Right atrium auricular region (tissue), 2 donors: ENCODE data around the gene ZNF280D. TPM values are rescaled to one million over a fixed set of nuclear protein-coding genes. Genes with fewer than 3 reads are reported as not detected.

ENCODE experiments used
- DNase-seq: peaks from one replicate; pipeline ENCODE4 v3.0.0-alpha.2; 2019; ENCODE audit warnings: low spot score
- H3K27ac ChIP-seq, 2 donors: fragments of 200-600 bp; sonication (generic); 1 replicate in 1 of 2; 2 replicates in 1 of 2; pipeline ENCODE4 v1.5.1; 2016 to 2019
- H3K27me3 ChIP-seq, 2 donors: fragments of 200-600 bp; sonication (generic); one replicate each; pipeline versions ENCODE4 v1.5.1 to v1.6.0; 2017 to 2019
- H3K36me3 ChIP-seq: fragments of 200-600 bp; sonication (generic); one replicate; pipeline ENCODE4 v1.5.1; 2016
- H3K4me1 ChIP-seq, 2 donors: fragments of 200-600 bp; sonication (generic); one replicate each; pipeline versions ENCODE4 v1.5.1 to v1.6.0; 2017 to 2019
- H3K4me3 ChIP-seq, 2 donors: fragments of 200-600 bp; sonication (generic); 1 replicate in 1 of 2; 2 replicates in 1 of 2; pipeline ENCODE4 v1.5.1; 2017 to 2019; ENCODE audit warnings: mild to moderate bottlenecking in 1 of 2, moderate library complexity in 1 of 2
- H3K9me3 ChIP-seq, 2 donors: fragments of 200-600 bp; sonication (generic); one replicate each; pipeline ENCODE4 v1.5.1; 2019
- CTCF ChIP-seq, 2 donors: fragments of 200-600 bp; sonication (generic); IDR thresholded peaks; one replicate each; pipeline ENCODE4 v1.5.1; 2019; ENCODE audit warnings: antibody characterized with exemption in 2 of 2
- total RNA-seq, 2 donors: library from RNA; depleted of rRNA; stranded (reverse); fragments of >200 nt; gene quantifications; one replicate each; pipeline ENCODE4 v1.1.0, GENCODE V29; 2016

Gene ZNF280D
- total RNA-seq, 2 donors from 2014 or later: 18.4 to 20.2 TPM

- no peak for DNase-seq
- Histone ChIP-seq H3K4me1 (no peaks in the 10 kb centered on the region), H3K27me3 (no peaks in the 10 kb centered on the region)
Observed at GRCh38 chr15:56628893-56629532, 104.3 kb downstream of the ZNF280D start.

GRCh38 chr15:56619887-56620286, 113.4 kb downstream of the ZNF280D start:
- H3K4me1 ChIP-seq: no peaks in the 10 kb centered on the region
- H3K4me3 ChIP-seq: no peak overlapping the region
- no peaks in the 10 kb centered on the region for H3K27me3 ChIP-seq
- H3K27ac ChIP-seq: no peak overlapping the region
- no peaks in the 10 kb centered on the region for H3K9me3 ChIP-seq
- no peak for TF ChIP-seq CTCF (IDR thresholded peaks at IDR 0.05)
- H3K36me3 ChIP-seq: no peaks in the 10 kb centered on the region
- no peak for DNase-seq

More at GRCh38 chr15:56628893-56629532, 104.3 kb downstream of the ZNF280D start:
- Histone ChIP-seq H3K9me3 (no peaks in the 10 kb centered on the region), H3K4me3 (no peak overlapping the region), H3K27ac (no peak overlapping the region), H3K36me3 (peaks cover 6% of the 10 kb centered on the region)
- TF ChIP-seq CTCF (IDR thresholded peaks at IDR 0.05): no peak

GRCh38 chr15:56617628-56618027, 115.7 kb downstream of the ZNF280D start:
- H3K27me3 ChIP-seq: no peaks in the 10 kb centered on the region
- H3K9me3 ChIP-seq: no peaks in the 10 kb centered on the region
- no peak overlapping the region for H3K4me3 ChIP-seq
- H3K36me3 ChIP-seq: no peaks in the 10 kb centered on the region
- no peak overlapping the region for H3K27ac ChIP-seq
- TF ChIP-seq CTCF (IDR thresholded peaks at IDR 0.05): no peak
- H3K4me1 ChIP-seq: no peaks in the 10 kb centered on the region
- DNase-seq: no peak

- no peaks in the 10 kb centered on the region for H3K9me3 ChIP-seq
- H3K4me3 ChIP-seq: no peak overlapping the region
- H3K27me3 ChIP-seq: no peaks in the 10 kb centered on the region
- no peaks in the 10 kb centered on the region for H3K4me1 ChIP-seq
- no peaks in the 10 kb centered on the region for H3K36me3 ChIP-seq
- no peak for DNase-seq
- no peak overlapping the region for H3K27ac ChIP-seq
- TF ChIP-seq CTCF (IDR thresholded peaks at IDR 0.05): no peak
Observed at GRCh38 chr15:56616551-56616950, 116.8 kb downstream of the ZNF280D start.

GRCh38 chr15:56613811-56614210, 119.5 kb downstream of the ZNF280D start:
- Histone ChIP-seq H3K36me3 (no peaks in the 10 kb centered on the region), H3K27me3 (no peaks in the 10 kb centered on the region), H3K27ac (no peak overlapping the region), H3K9me3 (no peaks in the 10 kb centered on the region), H3K4me1 (no peaks in the 10 kb centered on the region), H3K4me3 (no peak overlapping the region)
- no peak for TF ChIP-seq CTCF (IDR thresholded peaks at IDR 0.05)
- no peak for DNase-seq

GRCh38 chr15:56608993-56609392, 124.3 kb downstream of the ZNF280D start:
- H3K4me3 ChIP-seq: no peak overlapping the region
- H3K9me3 ChIP-seq: peaks cover 0 to 14% of the 10 kb centered on the region in 2 donors
- H3K36me3 ChIP-seq: no peaks in the 10 kb centered on the region
- no peaks in the 10 kb centered on the region for H3K4me1 ChIP-seq
- TF ChIP-seq CTCF (IDR thresholded peaks at IDR 0.05): no peak
- H3K27ac ChIP-seq: no peak overlapping the region
- no peaks in the 10 kb centered on the region for H3K27me3 ChIP-seq
- DNase-seq: no peak
